Lower leg skin (tissue), 3 donors: ENCODE measurements around the gene RPS10.

ENCODE experiments used
- POLR2A ChIP-seq, 2 donors: fragments of 450-650 bp; IDR thresholded peaks; one replicate each; pipeline ENCODE4 v1.6.1; 2016 to 2017; ENCODE audit warnings: antibody characterized with exemption in 2 of 2, mild to moderate bottlenecking in 1 of 2, moderate library complexity in 1 of 2
- TF ChIP-seq, protein P1 (sequence below), 3 donors: fragments of 450-650 bp; IDR thresholded peaks; one replicate each; pipeline ENCODE4 v1.5.1; 2016; ENCODE audit warnings: antibody characterized with exemption in 3 of 3, mild to moderate bottlenecking in 3 of 3, moderate library complexity in 2 of 3

GRCh38 chr6:34475238-34475682 is 49.4 kb upstream of the RPS10 start:
- TF ChIP-seq, protein P1, sequence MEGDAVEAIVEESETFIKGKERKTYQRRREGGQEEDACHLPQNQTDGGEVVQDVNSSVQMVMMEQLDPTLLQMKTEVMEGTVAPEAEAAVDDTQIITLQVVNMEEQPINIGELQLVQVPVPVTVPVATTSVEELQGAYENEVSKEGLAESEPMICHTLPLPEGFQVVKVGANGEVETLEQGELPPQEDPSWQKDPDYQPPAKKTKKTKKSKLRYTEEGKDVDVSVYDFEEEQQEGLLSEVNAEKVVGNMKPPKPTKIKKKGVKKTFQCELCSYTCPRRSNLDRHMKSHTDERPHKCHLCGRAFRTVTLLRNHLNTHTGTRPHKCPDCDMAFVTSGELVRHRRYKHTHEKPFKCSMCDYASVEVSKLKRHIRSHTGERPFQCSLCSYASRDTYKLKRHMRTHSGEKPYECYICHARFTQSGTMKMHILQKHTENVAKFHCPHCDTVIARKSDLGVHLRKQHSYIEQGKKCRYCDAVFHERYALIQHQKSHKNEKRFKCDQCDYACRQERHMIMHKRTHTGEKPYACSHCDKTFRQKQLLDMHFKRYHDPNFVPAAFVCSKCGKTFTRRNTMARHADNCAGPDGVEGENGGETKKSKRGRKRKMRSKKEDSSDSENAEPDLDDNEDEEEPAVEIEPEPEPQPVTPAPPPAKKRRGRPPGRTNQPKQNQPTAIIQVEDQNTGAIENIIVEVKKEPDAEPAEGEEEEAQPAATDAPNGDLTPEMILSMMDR (IDR thresholded peaks at IDR 0.05), result no peak
- no peak for TF ChIP-seq POLR2A (IDR thresholded peaks at IDR 0.05)
